Activated B cell treated with CpG ODN at 0.5 μM for 24 hours (primary cell): Measurements from ENCODE around the gene NECAB3. TPM values are rescaled to one million over a fixed set of nuclear protein-coding genes. Genes with fewer than 3 reads are reported as not detected.
A peak's percentile ranks its signal among the peaks of the same experiment; 100 is the strongest.

Source experiments
- ATAC-seq: fragments of 200-7000 bp; cut with Tn5 transposase; one replicate; pipeline ENCODE4 v1.10.0; 2021; ENCODE audit warnings: low read depth, mild to moderate bottlenecking, moderate library complexity
- CTCF ChIA-PET: fragments of 350-600 bp; sonication (Branson Sonifier 250); formaldehyde crosslinking; loops from one replicate; lab custom pipeline; 2021; ENCODE audit warnings: antibody characterized with exemption; lab: Charles Lee
- POLR2A ChIA-PET: fragments of 350-600 bp; sonication (Branson Sonifier 250); formaldehyde crosslinking; loops from one replicate; lab custom pipeline; 2021; ENCODE audit warnings: antibody characterized with exemption; lab: Charles Lee
- DNase-seq: peaks from one replicate; pipeline ENCODE4 v3.0.0; 2022
- H3K27ac Mint-ChIP-seq: one replicate; pipeline ENCODE4 v1.8.0; 2020; ENCODE audit warnings: mixed read lengths
- H3K27me3 Mint-ChIP-seq: one replicate; pipeline ENCODE4 v1.8.0; 2021; ENCODE audit warnings: mixed read lengths
- H3K36me3 Mint-ChIP-seq: one replicate; pipeline ENCODE4 v1.8.0; 2021; ENCODE audit warnings: low read depth, mixed read lengths
- H3K4me1 Mint-ChIP-seq: one replicate; pipeline ENCODE4 v1.8.0; 2021; ENCODE audit warnings: mixed read lengths
- H3K4me3 Mint-ChIP-seq: one replicate; pipeline ENCODE4 v1.8.0; 2020; ENCODE audit warnings: mild to moderate bottlenecking, mixed read lengths
- H3K9me3 Mint-ChIP-seq: one replicate; pipeline ENCODE4 v1.8.0; 2020; ENCODE audit warnings: mixed read lengths
- intact Hi-C: fragments of 100-400 bp; cut with micrococcal nuclease; formaldehyde crosslinking; loops from one replicate; pipeline ENCODE4 v1.15.1; 2024
- total RNA-seq: library from RNA; stranded (reverse); gene quantifications from 2 replicates; pipeline ENCODE4 v1.2.3, GENCODE V29; 2022
- TF ChIP-seq, protein P1 (sequence below): fragments of 200-600 bp; IDR thresholded peaks from one replicate; pipeline ENCODE4 v1.8.0; 2022; ENCODE audit warnings: antibody characterized with exemption, mild to moderate bottlenecking

The NECAB3 gene
- total RNA-seq, 1 donor from 2014 or later: 7.5 TPM

GRCh38 chr20:33663161-33664084 is 10.8 kb downstream of the NECAB3 start:
- intact Hi-C loops: loop anchor here (1.0 to 2.0 kb wide), 2 partner anchors 148 to 255 kb away; partner anchors contain the start of gene CHMP4B

DNA sequence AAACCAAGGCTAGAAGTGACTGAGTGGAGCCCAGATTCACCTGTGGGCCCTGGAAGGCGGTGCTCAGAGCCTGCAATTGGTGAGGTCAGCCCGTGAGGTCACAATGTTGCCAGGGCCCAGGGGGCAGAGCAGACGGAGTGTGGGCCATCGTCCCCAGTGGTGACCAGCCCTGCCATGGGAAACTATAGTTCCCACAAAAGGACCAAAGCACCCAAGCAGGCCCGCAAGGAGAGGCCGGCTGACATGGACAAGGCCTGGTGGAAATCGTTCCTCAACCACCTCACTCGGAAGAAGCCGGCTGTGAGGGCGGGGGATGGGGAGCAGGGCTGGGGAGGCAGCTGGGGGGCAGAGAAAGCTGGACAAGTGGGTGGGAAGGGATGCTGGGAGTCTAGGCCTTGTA is 12.1 kb downstream of the NECAB3 start, which contains the start of gene C20orf144:
C20orf144 (plus strand) TSS at position 156 of the 400 bp plus-strand sequence; CDS start at position 175, 19 bp downstream.
- peak within 1 kb of the TSS; percentile 87 for H3K4me3 Mint-ChIP-seq
- intact Hi-C loops: loop anchor here (2.0 kb wide), 1 partner anchor 253 kb away; no protein-coding TSS in a partner anchor
- CTCF ChIA-PET: interaction anchor here (2.0 kb wide), 1 partner anchor 8 kb away, joined by 9 read pairs; no protein-coding TSS in a partner anchor
- no peaks in the 10 kb centered on the region for H3K27me3 Mint-ChIP-seq
- ATAC-seq: no peak
- H3K27ac Mint-ChIP-seq: peak within 1 kb of the TSS; percentile 56
- H3K9me3 Mint-ChIP-seq: no peaks in the 10 kb centered on the region
- DNase-seq: no peak
- H3K4me1 Mint-ChIP-seq: peaks cover 27% of the 10 kb centered on the region
- TF ChIP-seq, protein P1, sequence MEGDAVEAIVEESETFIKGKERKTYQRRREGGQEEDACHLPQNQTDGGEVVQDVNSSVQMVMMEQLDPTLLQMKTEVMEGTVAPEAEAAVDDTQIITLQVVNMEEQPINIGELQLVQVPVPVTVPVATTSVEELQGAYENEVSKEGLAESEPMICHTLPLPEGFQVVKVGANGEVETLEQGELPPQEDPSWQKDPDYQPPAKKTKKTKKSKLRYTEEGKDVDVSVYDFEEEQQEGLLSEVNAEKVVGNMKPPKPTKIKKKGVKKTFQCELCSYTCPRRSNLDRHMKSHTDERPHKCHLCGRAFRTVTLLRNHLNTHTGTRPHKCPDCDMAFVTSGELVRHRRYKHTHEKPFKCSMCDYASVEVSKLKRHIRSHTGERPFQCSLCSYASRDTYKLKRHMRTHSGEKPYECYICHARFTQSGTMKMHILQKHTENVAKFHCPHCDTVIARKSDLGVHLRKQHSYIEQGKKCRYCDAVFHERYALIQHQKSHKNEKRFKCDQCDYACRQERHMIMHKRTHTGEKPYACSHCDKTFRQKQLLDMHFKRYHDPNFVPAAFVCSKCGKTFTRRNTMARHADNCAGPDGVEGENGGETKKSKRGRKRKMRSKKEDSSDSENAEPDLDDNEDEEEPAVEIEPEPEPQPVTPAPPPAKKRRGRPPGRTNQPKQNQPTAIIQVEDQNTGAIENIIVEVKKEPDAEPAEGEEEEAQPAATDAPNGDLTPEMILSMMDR: no peak
- POLR2A ChIA-PET: interaction anchor here (0.5 to 2.1 kb wide), 3 partner anchors 23 to 331 kb away, joined by 3 to 7 read pairs (median 6); partner anchors contain the start of gene RALY
- no peaks in the 10 kb centered on the region for H3K36me3 Mint-ChIP-seq

More at GRCh38 chr20:33663161-33664084, 10.8 kb downstream of the NECAB3 start:
- ATAC-seq: peak; percentile 59
- Mint-ChIP-seq H3K27ac (peak overlapping the region; percentile 77), H3K4me1 (peaks cover 32% of the 10 kb centered on the region), H3K27me3 (no peaks in the 10 kb centered on the region), H3K36me3 (no peaks in the 10 kb centered on the region), H3K9me3 (no peaks in the 10 kb centered on the region), H3K4me3 (peak overlapping the region; percentile 87)
- peak; percentile 80 for DNase-seq
- ChIA-PET POLR2A (interaction anchor here (0.6 to 3.0 kb wide), 14 partner anchors 9 to 449 kb away, joined by 3 to 18 read pairs (median 4); partner anchors contain the start of genes CBFA2T2, CDK5RAP1, EIF2S2 and RALY), CTCF (interaction anchor here (0.6 to 2.0 kb wide), 4 partner anchors 9 to 206 kb away, joined by 3 to 9 read pairs (median 3); partner anchors contain the start of gene ZNF341)
- TF ChIP-seq, protein P1: no peak

- intact Hi-C loops: no loop called here
- TF ChIP-seq, protein P1: no peak
- Mint-ChIP-seq H3K36me3 (no peaks in the 10 kb centered on the region), H3K9me3 (no peaks in the 10 kb centered on the region), H3K4me3 (no peak overlapping the region), H3K27ac (no peak overlapping the region), H3K27me3 (no peaks in the 10 kb centered on the region), H3K4me1 (peaks cover 20% of the 10 kb centered on the region)
- CTCF ChIA-PET: no interaction called here
- DNase-seq: no peak
- no peak for ATAC-seq
- POLR2A ChIA-PET: interaction anchor here (0.6 to 1.0 kb wide), 2 partner anchors 8 to 113 kb away, joined by 3 to 4 read pairs; no protein-coding TSS in a partner anchor
These were observed 13.6 kb downstream of the NECAB3 start for GRCh38 chr20:33660685-33661058.

- POLR2A ChIA-PET: interaction anchor here (0.6 to 1.0 kb wide), 2 partner anchors 9 to 113 kb away, joined by 3 to 4 read pairs; no protein-coding TSS in a partner anchor
- Mint-ChIP-seq H3K4me3 (no peak overlapping the region), H3K27ac (no peak overlapping the region), H3K4me1 (peaks cover 17% of the 10 kb centered on the region), H3K9me3 (no peaks in the 10 kb centered on the region), H3K27me3 (no peaks in the 10 kb centered on the region), H3K36me3 (no peaks in the 10 kb centered on the region)
- TF ChIP-seq, protein P1: no peak
- intact Hi-C loops: no loop called here
- DNase-seq (no peak), ATAC-seq (no peak)
- CTCF ChIA-PET: no interaction called here
These were observed 14.1 kb downstream of the NECAB3 start for GRCh38 chr20:33660035-33660684.
